HTERT RPE-1 (cell line): ENCODE results near the gene SLC9A6.

Source experiments
- in situ Hi-C: fragments of 300-500 bp; cut with MboI; formaldehyde crosslinking; loops from 4 replicates; pipeline ENCODE4 v1.14.3; 2020; ENCODE audit warnings: low sequenced_read_pairs

Gene SLC9A6

GRCh38 chrX:135985157-135985972 is at the start of gene SLC9A6:
TSS of gene SLC9A6 (plus strand) at chrX:135985435. CDS start at chrX:135985659, 224 bp downstream.
- in situ Hi-C loops: no loop called here

GRCh38 chrX:135944486-135944885 is 40.7 kb upstream of the SLC9A6 start:
- in situ Hi-C loops: no loop called here

GRCh38 chrX:135951291-135951690 is 33.9 kb upstream of the SLC9A6 start:
- in situ Hi-C loops: no loop called here

- in situ Hi-C loops: no loop called here
Observed at GRCh38 chrX:135973025-135973547, 12.1 kb upstream of the SLC9A6 start.

GRCh38 chrX:135973548-135974278 is 11.5 kb upstream of the SLC9A6 start, which contains the start of gene MMGT1:
TSS of gene MMGT1 (minus strand) at chrX:135973988. CDS start at chrX:135973675, 313 bp downstream.
- in situ Hi-C loops: no loop called here

- in situ Hi-C loops: no loop called here
Observed at GRCh38 chrX:135974279-135974856, 10.9 kb upstream of the SLC9A6 start.

- in situ Hi-C loops: no loop called here
Observed at GRCh38 chrX:135975421-135975820, 9.8 kb upstream of the SLC9A6 start.

- in situ Hi-C loops: no loop called here
Observed at GRCh38 chrX:135977611-135978010, 7.6 kb upstream of the SLC9A6 start.

GRCh38 chrX:135981010-135981409 is 4.2 kb upstream of the SLC9A6 start:
- in situ Hi-C loops: no loop called here

GRCh38 chrX:135981668-135982067 is 3.6 kb upstream of the SLC9A6 start:
- in situ Hi-C loops: no loop called here

GRCh38 chrX:135982860-135983259 is 2.4 kb upstream of the SLC9A6 start:
- in situ Hi-C loops: no loop called here

GRCh38 chrX:135984256-135984655 is 979 bp upstream of the SLC9A6 start:
- in situ Hi-C loops: no loop called here

- in situ Hi-C loops: no loop called here
Observed at GRCh38 chrX:135984791-135985156, 461 bp upstream of the SLC9A6 start.

- in situ Hi-C loops: no loop called here
Observed at GRCh38 chrX:135985973-135986310, 707 bp downstream of the SLC9A6 start.

- in situ Hi-C loops: no loop called here
Observed at GRCh38 chrX:135988245-135988644, 3.0 kb downstream of the SLC9A6 start.

GRCh38 chrX:136015016-136015415 is 29.8 kb downstream of the SLC9A6 start:
- in situ Hi-C loops: no loop called here

GRCh38 chrX:136016881-136017280 is 31.6 kb downstream of the SLC9A6 start:
- in situ Hi-C loops: no loop called here

GRCh38 chrX:136019226-136019625 is 34.0 kb downstream of the SLC9A6 start:
- in situ Hi-C loops: no loop called here

- in situ Hi-C loops: no loop called here
Observed at GRCh38 chrX:136021160-136021559, 35.9 kb downstream of the SLC9A6 start.

- in situ Hi-C loops: no loop called here
Observed at GRCh38 chrX:136021903-136022302, 36.7 kb downstream of the SLC9A6 start.

- in situ Hi-C loops: no loop called here
Observed at GRCh38 chrX:136025091-136025490, 39.9 kb downstream of the SLC9A6 start.
